ENCODE data around the gene RRM1. TPM values are rescaled to one million over a fixed set of nuclear protein-coding genes. Genes with fewer than 3 reads are reported as not detected.

RRM1 gene
- total RNA-seq, 1 experiment from 2014 or later: 138 TPM

DNA sequence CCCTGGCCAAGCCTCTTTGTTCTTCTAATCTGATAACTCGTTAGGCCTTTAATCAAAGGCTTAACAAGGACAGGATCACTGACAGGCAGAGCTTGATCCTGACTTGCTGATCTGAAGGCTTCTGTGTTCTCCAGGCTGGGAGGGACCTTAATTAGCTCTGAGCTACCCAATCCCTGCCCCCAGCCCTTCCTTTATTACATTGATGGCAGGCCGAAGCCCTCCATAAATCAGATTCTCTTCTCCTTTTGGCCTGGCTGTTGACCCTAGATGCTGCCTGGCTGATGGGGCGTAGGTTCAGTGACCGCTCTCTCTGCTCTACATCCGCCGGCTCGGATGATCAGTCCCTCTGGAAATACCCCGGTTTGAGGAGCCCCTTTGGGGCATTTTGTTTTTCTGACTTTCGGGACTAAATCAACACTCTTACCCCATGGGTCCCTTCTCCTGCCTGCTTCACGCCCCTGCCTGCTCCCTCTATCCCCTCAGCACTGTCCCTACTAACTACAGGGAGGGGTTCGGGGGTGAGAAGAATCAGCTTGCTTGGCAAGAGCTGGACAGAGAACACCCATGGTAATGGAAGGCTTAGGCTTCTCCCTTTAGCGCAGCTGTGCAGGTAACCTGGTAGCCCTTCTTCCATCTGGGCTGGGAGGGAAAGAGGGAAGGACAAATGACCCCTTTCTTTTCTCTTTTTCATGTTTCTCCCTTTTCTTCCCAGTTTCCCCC is 10.0 kb upstream of the RRM1 start:
- DNase-seq: no peak
- no peaks in the 10 kb centered on the region for H3K23me2 ChIP-seq (ENCODE audit: insufficient read length, low read depth, low read length, poor library complexity, severe bottlenecking)
- no peak overlapping the region for H3K14ac ChIP-seq (ENCODE audit: insufficient read depth, low read length)
- no peak overlapping the region for H4K91ac ChIP-seq (ENCODE audit: insufficient read length, low read depth, low read length)
- H3K4me1 ChIP-seq (ENCODE audit: insufficient read depth, low read length): no peaks in the 10 kb centered on the region
- Mint-ChIP-seq H3K4me1 (peaks cover 3 to 8% of the 10 kb centered on the region in 2 experiments; a peak in 3 of 4 replicates), H3K27ac (no peak overlapping the region; a peak in 1 of 7 replicates), H3K4me3 (no peak overlapping the region), H3K36me3 (ENCODE audit: insufficient read depth in 1 of 3, low read depth in 3 of 3) (peaks cover 0 to 4% (median 0%) of the 10 kb centered on the region in 3 experiments; a peak in 2 of 7 replicates), H3K9me3 (no peaks in the 10 kb centered on the region), H3K27me3 (ENCODE audit: low read depth) (no peaks in the 10 kb centered on the region)
- H2BK20ac ChIP-seq (ENCODE audit: low read depth, low read length, poor library complexity, severe bottlenecking): no peak overlapping the region
- H4K20me1 ChIP-seq (ENCODE audit: control insufficient read depth, insufficient read depth, insufficient read length): no peaks in the 10 kb centered on the region
- H3K27ac ChIP-seq (ENCODE audit: insufficient read length, low read depth, low read length): no peak overlapping the region
- H2AFZ ChIP-seq (ENCODE audit: low read length): no peak overlapping the region
- no peak overlapping the region for H3T11ph ChIP-seq (ENCODE audit: low read length)
- H3K4me2 ChIP-seq (ENCODE audit: insufficient read depth, insufficient read length, low read length): no peak overlapping the region
- no peak overlapping the region for H2BK15ac ChIP-seq (ENCODE audit: low read depth, low read length)
- H3K18ac ChIP-seq (ENCODE audit: insufficient read length, low read depth, low read length): no peak overlapping the region
- H3K27me3 ChIP-seq (ENCODE audit: insufficient read depth, low read length): no peaks in the 10 kb centered on the region
- TF ChIP-seq, protein P1, sequence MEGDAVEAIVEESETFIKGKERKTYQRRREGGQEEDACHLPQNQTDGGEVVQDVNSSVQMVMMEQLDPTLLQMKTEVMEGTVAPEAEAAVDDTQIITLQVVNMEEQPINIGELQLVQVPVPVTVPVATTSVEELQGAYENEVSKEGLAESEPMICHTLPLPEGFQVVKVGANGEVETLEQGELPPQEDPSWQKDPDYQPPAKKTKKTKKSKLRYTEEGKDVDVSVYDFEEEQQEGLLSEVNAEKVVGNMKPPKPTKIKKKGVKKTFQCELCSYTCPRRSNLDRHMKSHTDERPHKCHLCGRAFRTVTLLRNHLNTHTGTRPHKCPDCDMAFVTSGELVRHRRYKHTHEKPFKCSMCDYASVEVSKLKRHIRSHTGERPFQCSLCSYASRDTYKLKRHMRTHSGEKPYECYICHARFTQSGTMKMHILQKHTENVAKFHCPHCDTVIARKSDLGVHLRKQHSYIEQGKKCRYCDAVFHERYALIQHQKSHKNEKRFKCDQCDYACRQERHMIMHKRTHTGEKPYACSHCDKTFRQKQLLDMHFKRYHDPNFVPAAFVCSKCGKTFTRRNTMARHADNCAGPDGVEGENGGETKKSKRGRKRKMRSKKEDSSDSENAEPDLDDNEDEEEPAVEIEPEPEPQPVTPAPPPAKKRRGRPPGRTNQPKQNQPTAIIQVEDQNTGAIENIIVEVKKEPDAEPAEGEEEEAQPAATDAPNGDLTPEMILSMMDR (conservative IDR thresholded peaks at IDR 0.05): no peak
- no peak overlapping the region for H4K5ac ChIP-seq (ENCODE audit: insufficient read length, low read depth, low read length)
- no peak overlapping the region for H3K9ac ChIP-seq (ENCODE audit: extremely low read depth, insufficient read length, low read length)
- no peak overlapping the region for H2BK12ac ChIP-seq (ENCODE audit: insufficient read length, low read depth, low read length)
- H3K23ac ChIP-seq (ENCODE audit: insufficient read length, low read depth, low read length): no peak overlapping the region
- no peak overlapping the region for H2AK5ac ChIP-seq (ENCODE audit: insufficient read length, low read length)
- no CpG with 5 or more reads among the region's 12 CpGs for WGBS (ENCODE audit: extremely low coverage, insufficient read length, low lambda C conversion rate)
- H4K8ac ChIP-seq (replicated peaks; ENCODE audit: insufficient read length, low read depth, low read length): no peak overlapping the region
- H3K79me2 ChIP-seq (ENCODE audit: insufficient read depth, low read length): no peaks in the 10 kb centered on the region
- H3K79me1 ChIP-seq (ENCODE audit: insufficient read depth, low read depth, low read length, poor library complexity, severe bottlenecking): no peaks in the 10 kb centered on the region
- H3K9me3 ChIP-seq (ENCODE audit: control insufficient read depth, low read depth, low read length): no peaks in the 10 kb centered on the region
- no peak overlapping the region for H2BK5ac ChIP-seq (ENCODE audit: insufficient read length, low read length)
- H3K4ac ChIP-seq (ENCODE audit: low read depth, low read length): no peak overlapping the region
- H3K56ac ChIP-seq (ENCODE audit: insufficient read length, low read depth, low read length): no peak overlapping the region
- H2BK120ac ChIP-seq (ENCODE audit: low read depth, low read length, poor library complexity, severe bottlenecking): no peak overlapping the region
